ENCODE measurements around the gene MRAP.

The MRAP gene

GRCh38 chr21:32329776-32330175 lies 31.1 kb downstream of the MRAP start:
- Histone ChIP-seq H3K4me3 (ENCODE audit: low read depth, low read length) (no peak overlapping the region), H3K36me3 (peaks cover 78% of the 10 kb centered on the region), H3K9me3 (no peaks in the 10 kb centered on the region), H3K27me3 (no peaks in the 10 kb centered on the region), H3K4me1 (peaks cover 6% of the 10 kb centered on the region)
- no peak for TF ChIP-seq CTCF (IDR thresholded peaks at IDR 0.05; ENCODE audit: low read depth, low read length)
- no peak for DNase-seq

GRCh38 chr21:32330784-32331311 lies 32.2 kb downstream of the MRAP start:
- no peak for TF ChIP-seq CTCF (IDR thresholded peaks at IDR 0.05; ENCODE audit: low read depth, low read length)
- no peaks in the 10 kb centered on the region for H3K9me3 ChIP-seq
- H3K4me3 ChIP-seq (ENCODE audit: low read depth, low read length): no peak overlapping the region
- no peak for DNase-seq
- peaks cover 16% of the 10 kb centered on the region for H3K4me1 ChIP-seq
- H3K36me3 ChIP-seq: peaks cover 76% of the 10 kb centered on the region
- H3K27me3 ChIP-seq: no peaks in the 10 kb centered on the region

- H3K9me3 ChIP-seq: no peaks in the 10 kb centered on the region
- no peaks in the 10 kb centered on the region for H3K27me3 ChIP-seq
- no peak for TF ChIP-seq CTCF (IDR thresholded peaks at IDR 0.05; ENCODE audit: low read depth, low read length)
- H3K36me3 ChIP-seq: peaks cover 73% of the 10 kb centered on the region
- H3K4me3 ChIP-seq (ENCODE audit: low read depth, low read length): no peak overlapping the region
- DNase-seq: no peak
- H3K4me1 ChIP-seq: peaks cover 24% of the 10 kb centered on the region
These were observed 33.0 kb downstream of the MRAP start for GRCh38 chr21:32331444-32332305.

GRCh38 chr21:32332463-32332951 lies 33.9 kb downstream of the MRAP start:
- H3K27me3 ChIP-seq: no peaks in the 10 kb centered on the region
- H3K36me3 ChIP-seq: peaks cover 70% of the 10 kb centered on the region
- peaks cover 30% of the 10 kb centered on the region for H3K4me1 ChIP-seq
- no peak for DNase-seq
- H3K9me3 ChIP-seq: no peaks in the 10 kb centered on the region
- TF ChIP-seq CTCF (IDR thresholded peaks at IDR 0.05; ENCODE audit: low read depth, low read length): no peak
- no peak overlapping the region for H3K4me3 ChIP-seq (ENCODE audit: low read depth, low read length)

GRCh38 chr21:32333953-32334673 lies 35.5 kb downstream of the MRAP start:
- Histone ChIP-seq H3K4me1 (peaks cover 35% of the 10 kb centered on the region), H3K27me3 (no peaks in the 10 kb centered on the region), H3K4me3 (ENCODE audit: low read depth, low read length) (no peak overlapping the region), H3K9me3 (no peaks in the 10 kb centered on the region), H3K36me3 (peaks cover 71% of the 10 kb centered on the region)
- TF ChIP-seq CTCF (IDR thresholded peaks at IDR 0.05; ENCODE audit: low read depth, low read length): no peak
- DNase-seq: no peak

Data from BE2C (cell line).